ENCODE results near the gene MYO3B.

The MYO3B gene

GRCh38 chr2:170177950-170178781 lies at the start of gene MYO3B:
Gene MYO3B, plus strand, starts transcription at chr2:170178147. Its CDS starts 141 bp downstream, at chr2:170178288.
- peak; percentile 48 to 58 for DNase-seq (ENCODE audit: low read depth in 2 of 2)

GRCh38 chr2:170139276-170139967 lies 38.5 kb upstream of the MYO3B start:
- no peak for DNase-seq (ENCODE audit: low read depth in 2 of 2)

- DNase-seq (ENCODE audit: low read depth in 2 of 2), result no peak
Measured at GRCh38 chr2:170140561-170140960, 37.4 kb upstream of the MYO3B start.

- DNase-seq (ENCODE audit: low read depth in 2 of 2), result no peak
Measured at GRCh38 chr2:170141865-170142264, 36.1 kb upstream of the MYO3B start.

- DNase-seq (ENCODE audit: low read depth in 2 of 2), result no peak
Measured at GRCh38 chr2:170142502-170142901, 35.4 kb upstream of the MYO3B start.

- no peak for DNase-seq (ENCODE audit: low read depth in 2 of 2)
Measured at GRCh38 chr2:170143045-170143717, 34.8 kb upstream of the MYO3B start.

GRCh38 chr2:170144761-170145160 lies 33.2 kb upstream of the MYO3B start:
- no peak for DNase-seq (ENCODE audit: low read depth in 2 of 2)

- no peak for DNase-seq (ENCODE audit: low read depth in 2 of 2)
Measured at GRCh38 chr2:170145191-170145590, 32.8 kb upstream of the MYO3B start.

GRCh38 chr2:170145675-170146432 lies 32.1 kb upstream of the MYO3B start:
- DNase-seq (ENCODE audit: low read depth in 2 of 2), result no peak

- no peak for DNase-seq (ENCODE audit: low read depth in 2 of 2)
Measured at GRCh38 chr2:170146784-170147183, 31.2 kb upstream of the MYO3B start.

GRCh38 chr2:170147576-170147975 lies 30.4 kb upstream of the MYO3B start:
- DNase-seq (ENCODE audit: low read depth in 2 of 2), result no peak

- no peak for DNase-seq (ENCODE audit: low read depth in 2 of 2)
Measured at GRCh38 chr2:170148161-170148560, 29.8 kb upstream of the MYO3B start.

- DNase-seq (ENCODE audit: low read depth in 2 of 2), result no peak
Measured at GRCh38 chr2:170152421-170152820, 25.5 kb upstream of the MYO3B start.

GRCh38 chr2:170155022-170155722 lies 22.8 kb upstream of the MYO3B start:
- no peak for DNase-seq (ENCODE audit: low read depth in 2 of 2)

- no peak for DNase-seq (ENCODE audit: low read depth in 2 of 2)
Measured at GRCh38 chr2:170155723-170156253, 22.2 kb upstream of the MYO3B start.

- DNase-seq (ENCODE audit: low read depth in 2 of 2), result no peak
Measured at GRCh38 chr2:170156592-170156991, 21.4 kb upstream of the MYO3B start.

GRCh38 chr2:170157025-170157684 lies 20.8 kb upstream of the MYO3B start:
- DNase-seq (ENCODE audit: low read depth in 2 of 2), result peak; percentile 18 to 21

- DNase-seq (ENCODE audit: low read depth in 2 of 2), result no peak
Measured at GRCh38 chr2:170159060-170159459, 18.9 kb upstream of the MYO3B start.

GRCh38 chr2:170161516-170162270 lies 16.3 kb upstream of the MYO3B start:
- no peak for DNase-seq (ENCODE audit: low read depth in 2 of 2)

- no peak for DNase-seq (ENCODE audit: low read depth in 2 of 2)
Measured at GRCh38 chr2:170162271-170162632, 15.7 kb upstream of the MYO3B start.

Data from fibroblast of skin of left biceps (primary cell).